Heart right ventricle (tissue), 16 donors: ENCODE measurements around the gene MRGPRF. TPM values are rescaled to one million over a fixed set of nuclear protein-coding genes. Genes with fewer than 3 reads are reported as not detected.

Source experiments
- ATAC-seq, 8 donors: fragments of 200-7000 bp; cut with Tn5 transposase; one replicate each; pipeline ENCODE4 v1.9.1; 2020; ENCODE audit warnings: mild to moderate bottlenecking in 8 of 8, moderate library complexity in 8 of 8, moderate number of reproducible peaks in 1 of 8
- DNase-seq, 2 donors: peaks; one replicate each; pipeline ENCODE4 v3.0.0-alpha.2; 2020
- H3K27ac ChIP-seq, 10 donors: fragments of 200-600 bp; sonication (generic) in 2 of 10; one replicate each; pipeline versions ENCODE4 v1.5.0 to v1.8.0; 2020 to 2022; ENCODE audit warnings: mild to moderate bottlenecking in 3 of 10
- H3K27me3 ChIP-seq, 7 donors: fragments of 200-600 bp; one replicate each; pipeline ENCODE4 v1.8.0; 2021 to 2022; ENCODE audit warnings: mild to moderate bottlenecking in 2 of 7
- H3K36me3 ChIP-seq, 9 donors: fragments of 200-600 bp; sonication (generic) in 1 of 9; one replicate each; pipeline versions ENCODE4 v1.5.0 to v1.8.0; 2020 to 2022; ENCODE audit warnings: mild to moderate bottlenecking in 2 of 9
- H3K4me1 ChIP-seq, 9 donors: fragments of 200-600 bp; sonication (generic) in 1 of 9; one replicate each; pipeline versions ENCODE4 v1.5.0 to v1.8.0; 2020 to 2022; ENCODE audit warnings: mild to moderate bottlenecking in 4 of 9
- H3K4me3 ChIP-seq, 10 donors: fragments of 200-600 bp; sonication (generic) in 2 of 10; one replicate each; pipeline versions ENCODE4 v1.5.0 to v1.8.0; 2020 to 2022; ENCODE audit warnings: mild to moderate bottlenecking in 7 of 10, moderate library complexity in 2 of 10
- H3K9me3 ChIP-seq, 11 donors: fragments of 200-600 bp in 10 of 11; sonication (generic) in 2 of 11; one replicate each; pipeline versions ENCODE4 v1.5.0 to v1.8.0; 2013 to 2022; ENCODE audit warnings: mild to moderate bottlenecking in 2 of 11, control low read depth in 1 of 11, moderate library complexity in 1 of 11
- WGBS, 2 donors: extraction: QIAGEN DNeasy Blood & Tissue Kit; methylation state at CpG; one replicate each; pipeline ENCODE4 v1.1.7; 2013; ENCODE audit warnings: inconsistent platforms in 1 of 2; 5-methylcytosine and 5-hydroxymethylcytosine counted together
- intact Hi-C, 10 donors: fragments of 100-400 bp; cut with DNase I; formaldehyde crosslinking; loops; one replicate each; pipeline versions ENCODE4 v1.11.1 to v1.14.2; 2022
- polyA plus RNA-seq, 2 donors: library from polyadenylated mRNA; stranded (reverse); fragments of 200-250 nt; gene quantifications; one replicate each; pipeline ENCODE4 v1.2.3, GENCODE V29; 2013
- total RNA-seq, 10 donors: library from RNA; stranded (reverse); fragmentation: NEBNext Ultra II Directional in 3 of 10; extraction: Animal tissue kit (Norgen Biotek cat#: 25700) in 3 of 10; gene quantifications; one replicate each; pipeline versions ENCODE4 v1.2.1 to v1.2.4, GENCODE V29; 2021 to 2023
- TF ChIP-seq, protein P1 (sequence below), 9 donors: fragments of 200-600 bp; sonication (generic) in 2 of 9; IDR thresholded peaks; one replicate each; pipeline versions ENCODE4 v1.5.0 to v1.8.0; 2021 to 2022; ENCODE audit warnings: antibody characterized with exemption in 9 of 9, mild to moderate bottlenecking in 5 of 9, moderate library complexity in 1 of 9
- donor health status: Arrhythmogenic right ventricular cardiomyopathy.
- donor health status: ischemic (EF 13 %, LVEDD 7.1; RV severe dilation, severe dysfunction).
- donor health status: healthy with polysubstance abuse.
- donor health status: DM: no; HTN: yes; CAD: no.
- donor health status: DM: no; HTN: no; CAD: no.
- donor health status: ischemic (EF 25% LVEDD 6.9; RV normal size, moderate dysfunction).
- donor health status: ischemic (EF 25% LVEDD 5.7; RV mildly dilated, moderate dysfunction).
- donor health status: healthy.
- donor health status: DM: yes; HTN: yes; CAD: no.
- donor health status: Ischemic cardiomyopathy.
- donor health status: ischemic (EF 35%, LVEDD 5.7; RV mildly dilated, moderate dysfunction).
- donor health status: nonischemic (EF 11% LVEDD 7.7; RV severe dilation, severe dysfunction).
- donor health status: DM: yes; HTN: yes; CAD: no.
- donor health status: PGD.
- donor health status: ischemic (EF 29% LVEDD 5.4; RV normal size, mild dysfunction).
- donor health status: nonischemic (EF 23%, LVEDD 6.1; RV moderate dilation, normal function).

Gene MRGPRF
- total and polyA plus RNA-seq, 12 donors: 0.98 to 10.7 (median 2.4) TPM

GRCh38 chr11:68997995-68998348, 15.1 kb downstream of the MRGPRF start:
- no peak overlapping the region for H3K27ac ChIP-seq
- no peaks in the 10 kb centered on the region for H3K36me3 ChIP-seq
- ATAC-seq: no peak
- TF ChIP-seq, protein P1, sequence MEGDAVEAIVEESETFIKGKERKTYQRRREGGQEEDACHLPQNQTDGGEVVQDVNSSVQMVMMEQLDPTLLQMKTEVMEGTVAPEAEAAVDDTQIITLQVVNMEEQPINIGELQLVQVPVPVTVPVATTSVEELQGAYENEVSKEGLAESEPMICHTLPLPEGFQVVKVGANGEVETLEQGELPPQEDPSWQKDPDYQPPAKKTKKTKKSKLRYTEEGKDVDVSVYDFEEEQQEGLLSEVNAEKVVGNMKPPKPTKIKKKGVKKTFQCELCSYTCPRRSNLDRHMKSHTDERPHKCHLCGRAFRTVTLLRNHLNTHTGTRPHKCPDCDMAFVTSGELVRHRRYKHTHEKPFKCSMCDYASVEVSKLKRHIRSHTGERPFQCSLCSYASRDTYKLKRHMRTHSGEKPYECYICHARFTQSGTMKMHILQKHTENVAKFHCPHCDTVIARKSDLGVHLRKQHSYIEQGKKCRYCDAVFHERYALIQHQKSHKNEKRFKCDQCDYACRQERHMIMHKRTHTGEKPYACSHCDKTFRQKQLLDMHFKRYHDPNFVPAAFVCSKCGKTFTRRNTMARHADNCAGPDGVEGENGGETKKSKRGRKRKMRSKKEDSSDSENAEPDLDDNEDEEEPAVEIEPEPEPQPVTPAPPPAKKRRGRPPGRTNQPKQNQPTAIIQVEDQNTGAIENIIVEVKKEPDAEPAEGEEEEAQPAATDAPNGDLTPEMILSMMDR (IDR thresholded peaks at IDR 0.05): no peak
- DNase-seq: no peak
- H3K9me3 ChIP-seq: no peaks in the 10 kb centered on the region
- peaks cover 0 to 14% (median 8%) of the 10 kb centered on the region in 7 donors for H3K27me3 ChIP-seq
- intact Hi-C loops: no loop called here
- no peak overlapping the region for H3K4me3 ChIP-seq
- H3K4me1 ChIP-seq: peaks cover 0 to 32% (median 14%) of the 10 kb centered on the region in 9 donors

DNA sequence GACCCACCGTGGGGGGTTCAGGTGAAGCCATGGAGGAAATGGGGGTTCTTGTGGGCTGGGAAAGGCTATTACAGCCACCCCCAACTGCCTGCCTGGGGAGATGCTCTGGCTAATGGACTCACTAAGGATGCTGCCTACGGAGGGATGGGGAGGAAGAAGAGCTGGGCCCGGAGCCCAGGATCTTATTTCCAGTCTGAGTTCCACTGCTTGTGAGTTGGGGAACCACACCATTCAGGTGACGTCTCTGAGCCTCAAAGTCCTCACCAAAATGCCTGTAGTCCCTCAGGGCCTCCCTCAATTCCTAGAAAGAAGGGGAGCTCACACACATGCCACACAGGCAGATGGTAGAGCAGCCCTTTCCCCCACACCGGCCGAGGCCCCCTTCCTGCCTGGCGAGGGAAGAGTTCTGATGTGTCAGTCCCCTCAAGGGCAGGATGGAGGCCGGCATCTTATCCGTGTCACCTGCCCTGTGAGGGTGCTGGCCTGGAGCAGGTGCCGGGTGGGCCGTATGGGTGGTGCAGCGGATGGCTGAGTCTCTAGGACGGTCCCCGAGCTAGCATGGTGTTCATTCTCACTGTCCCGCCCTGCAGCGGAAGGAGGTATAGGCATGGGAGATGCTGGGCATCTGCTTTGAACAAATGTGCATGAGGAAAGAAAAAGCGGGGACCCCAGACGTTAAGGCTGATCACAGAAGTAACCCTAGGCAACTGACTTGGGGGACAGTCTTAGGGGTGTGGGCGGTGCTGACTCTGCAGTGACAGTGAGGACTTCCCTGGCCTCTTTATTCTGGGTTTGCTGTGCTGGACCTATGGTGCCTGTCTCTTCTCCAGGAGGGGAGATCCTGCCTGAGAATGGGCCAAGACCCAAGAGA, 15.7 kb downstream of the MRGPRF start:
- TF ChIP-seq, protein P1 (IDR thresholded peaks at IDR 0.05): no peak
- H3K4me1 ChIP-seq: peaks cover 0 to 32% (median 14%) of the 10 kb centered on the region in 9 donors
- intact Hi-C loops: no loop called here

GRCh38 chr11:68996376-68997123, 16.5 kb downstream of the MRGPRF start:
- no peaks in the 10 kb centered on the region for H3K36me3 ChIP-seq
- WGBS, 2 donors: 95 to 97% methylated on average over 24 of the region's 24 CpGs
- TF ChIP-seq, protein P1 (IDR thresholded peaks at IDR 0.05): no peak
- no peaks in the 10 kb centered on the region for H3K9me3 ChIP-seq
- peaks cover 0 to 29% (median 14%) of the 10 kb centered on the region in 9 donors for H3K4me1 ChIP-seq
- H3K27me3 ChIP-seq: peaks cover 0 to 24% (median 16%) of the 10 kb centered on the region in 7 donors
- DNase-seq (no peak), ATAC-seq (no peak)
- intact Hi-C loops: no loop called here
- H3K27ac ChIP-seq: no peak overlapping the region
- no peak overlapping the region for H3K4me3 ChIP-seq

More for the DNA sequence above, 15.7 kb downstream of the MRGPRF start:
- peak in 1 of 2 donors; percentile 2 for DNase-seq
- 89 to 90% methylated on average over 19 of the region's 19 CpGs for WGBS, 2 donors
- Histone ChIP-seq H3K9me3 (no peaks in the 10 kb centered on the region), H3K36me3 (no peaks in the 10 kb centered on the region), H3K4me3 (no peak overlapping the region), H3K27ac (no peak overlapping the region), H3K27me3 (peaks cover 0 to 19% (median 13%) of the 10 kb centered on the region in 7 donors)
- no peak for ATAC-seq

GRCh38 chr11:68994894-68995285, 18.2 kb downstream of the MRGPRF start:
- TF ChIP-seq, protein P1 (IDR thresholded peaks at IDR 0.05): no peak
- no peak overlapping the region for H3K27ac ChIP-seq
- WGBS, 2 donors: 72 to 74% methylated on average over 6 of the region's 6 CpGs
- H3K36me3 ChIP-seq: no peaks in the 10 kb centered on the region
- intact Hi-C loops: no loop called here
- no peak overlapping the region for H3K4me3 ChIP-seq
- DNase-seq (no peak), ATAC-seq (no peak)
- peaks cover 0 to 15% (median 11%) of the 10 kb centered on the region in 9 donors for H3K4me1 ChIP-seq
- no peaks in the 10 kb centered on the region for H3K9me3 ChIP-seq
- peaks cover 0 to 36% (median 19%) of the 10 kb centered on the region in 7 donors for H3K27me3 ChIP-seq
